GM18505 (cell line): ENCODE measurements around the gene CRACR2A.

Experiments
- ATAC-seq: cut with Tn5 transposase; IDR thresholded peaks from one replicate; pipeline ENCODE4 v1.9.1; 2021; ENCODE audit not compliant: unreplicated experiment
- POLR2A ChIP-seq: IDR thresholded peaks from 4 replicates; pipeline ENCODE4 v1.6.1; 2011; ENCODE audit warnings: borderline replicate concordance; ENCODE audit not compliant: insufficient read depth, insufficient read length; ENCODE audit errors: extremely low read depth

Gene CRACR2A

GRCh38 chr12:3598896-3599860 lies 153.7 kb downstream of the CRACR2A start:
- no peak for ATAC-seq
- no peak for TF ChIP-seq POLR2A

GRCh38 chr12:3597526-3598210 lies 155.2 kb downstream of the CRACR2A start:
- no peak for ATAC-seq

GRCh38 chr12:3596703-3597415 lies 156.1 kb downstream of the CRACR2A start:
- no peak for ATAC-seq
- TF ChIP-seq POLR2A = no peak

More at GRCh38 chr12:3597526-3598210, 155.2 kb downstream of the CRACR2A start:
- no peak for TF ChIP-seq POLR2A

- no peak for TF ChIP-seq POLR2A
- ATAC-seq = no peak
Measured at GRCh38 chr12:3595721-3596120, 157.2 kb downstream of the CRACR2A start.

GRCh38 chr12:3594966-3595365 lies 157.9 kb downstream of the CRACR2A start:
- TF ChIP-seq POLR2A = no peak
- no peak for ATAC-seq

- no peak for ATAC-seq
- TF ChIP-seq POLR2A = no peak
Measured at GRCh38 chr12:3593906-3594483, 158.9 kb downstream of the CRACR2A start.

GRCh38 chr12:3592856-3593625 lies 159.9 kb downstream of the CRACR2A start:
- no peak for TF ChIP-seq POLR2A
- no peak for ATAC-seq

GRCh38 chr12:3589745-3590144 lies 163.2 kb downstream of the CRACR2A start:
- no peak for TF ChIP-seq POLR2A
- no peak for ATAC-seq

GRCh38 chr12:3587402-3588013 lies 165.4 kb downstream of the CRACR2A start:
- TF ChIP-seq POLR2A = no peak
- no peak for ATAC-seq

GRCh38 chr12:3583656-3584334 lies 169.1 kb downstream of the CRACR2A start:
- TF ChIP-seq POLR2A = no peak
- no peak for ATAC-seq

GRCh38 chr12:3580094-3580749 lies 172.7 kb downstream of the CRACR2A start:
- no peak for ATAC-seq
- TF ChIP-seq POLR2A = no peak

GRCh38 chr12:3579446-3580093 lies 173.3 kb downstream of the CRACR2A start:
- ATAC-seq = no peak

More at GRCh38 chr12:3579446-3580093, 173.3 kb downstream of the CRACR2A start:
- TF ChIP-seq POLR2A = no peak
